HUES6 (cell line): Measurements from ENCODE around the gene TTR.

Experiments
- H3K27ac ChIP-seq: 2 replicates; pipeline ENCODE4 v1.7.0; 2013; ENCODE audit warnings: low read depth, mild to moderate bottlenecking, low read length, inconsistent platforms
- H3K27me3 ChIP-seq: 2 replicates; pipeline ENCODE4 v1.6.1; 2013; ENCODE audit warnings: low read length; ENCODE audit not compliant: control insufficient read depth, insufficient read depth
- H3K36me3 ChIP-seq: 2 replicates; pipeline ENCODE4 v1.6.1; 2013; ENCODE audit warnings: low read length; ENCODE audit not compliant: control insufficient read depth, insufficient read depth
- H3K4me1 ChIP-seq: 2 replicates; pipeline ENCODE4 v1.6.1; 2013; ENCODE audit warnings: low read length; ENCODE audit not compliant: control insufficient read depth, insufficient read depth
- H3K4me3 ChIP-seq: 2 replicates; pipeline ENCODE4 v1.5.1; 2013; ENCODE audit warnings: low read depth, low read length
- H3K9ac ChIP-seq: one replicate; pipeline ENCODE4 v1.6.1; 2013; ENCODE audit warnings: mild to moderate bottlenecking, low read length
- H3K9me3 ChIP-seq: 2 replicates; pipeline ENCODE4 v1.6.1; 2013; ENCODE audit warnings: low read depth, low read length; ENCODE audit not compliant: control insufficient read depth, insufficient read depth

Gene TTR

GRCh38 chr18:31578126-31578525 lies 13.6 kb upstream of the TTR start:
- H3K9me3 ChIP-seq = no peaks in the 10 kb centered on the region
- H3K27me3 ChIP-seq = no peaks in the 10 kb centered on the region
- no peak overlapping the region for H3K9ac ChIP-seq
- H3K36me3 ChIP-seq = no peaks in the 10 kb centered on the region
- no peak overlapping the region for H3K27ac ChIP-seq
- H3K4me3 ChIP-seq = no peak overlapping the region
- no peaks in the 10 kb centered on the region for H3K4me1 ChIP-seq

DNA sequence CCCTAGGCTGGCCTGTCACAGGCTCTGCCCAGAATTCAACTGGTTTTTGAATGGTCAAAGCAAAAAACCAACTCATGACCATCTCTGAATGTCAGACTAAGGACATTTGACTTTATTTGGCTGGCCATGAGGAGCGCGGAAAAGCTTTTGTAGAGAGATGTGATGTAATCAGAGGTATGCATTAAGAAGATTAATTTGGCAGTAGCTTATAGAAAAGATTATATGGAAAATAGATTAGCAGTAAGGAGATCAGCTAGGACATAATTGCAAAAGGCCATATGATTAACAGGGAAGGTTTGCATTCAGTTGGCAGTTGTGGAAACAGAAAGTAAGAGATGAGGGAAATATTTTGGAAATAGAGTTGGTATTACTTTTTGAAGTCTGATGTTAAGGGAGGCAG lies 12.3 kb upstream of the TTR start:
- Histone ChIP-seq H3K9ac (no peak overlapping the region), H3K9me3 (no peaks in the 10 kb centered on the region), H3K27ac (no peak overlapping the region), H3K36me3 (no peaks in the 10 kb centered on the region), H3K27me3 (no peaks in the 10 kb centered on the region), H3K4me3 (no peak overlapping the region), H3K4me1 (no peaks in the 10 kb centered on the region)

DNA sequence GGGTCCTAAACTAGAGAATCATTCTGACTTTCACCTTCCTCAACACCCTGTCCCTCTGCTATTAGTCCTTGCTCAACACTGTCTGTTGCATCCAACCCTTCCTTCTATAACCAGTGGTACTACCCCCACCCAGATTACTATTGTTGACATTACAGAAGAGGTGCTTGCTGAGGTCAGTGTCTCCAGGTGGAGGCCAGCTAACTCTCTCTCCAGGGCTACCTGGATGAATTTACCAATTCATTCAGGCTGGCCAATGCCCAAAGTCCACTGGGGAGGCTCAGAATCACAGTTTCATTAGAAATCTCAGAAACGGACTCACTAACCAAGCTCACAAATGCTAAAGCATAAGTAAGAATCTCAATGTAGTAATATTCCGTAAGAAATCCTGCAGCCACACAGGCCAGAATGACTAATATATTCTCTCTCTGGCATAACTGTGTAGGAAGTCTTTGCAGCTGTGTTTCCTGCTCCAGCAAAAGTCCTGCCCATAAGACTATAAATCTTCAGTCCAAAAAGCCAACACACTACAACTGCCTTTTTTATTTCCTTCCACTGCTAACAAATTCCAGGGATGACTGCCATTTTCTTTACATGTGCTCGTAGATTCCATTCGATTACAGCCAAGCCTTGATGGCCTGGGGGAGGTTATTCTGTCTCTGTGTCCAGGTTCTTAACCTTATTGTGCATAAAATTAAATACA lies 10.0 kb upstream of the TTR start:
- H3K4me1 ChIP-seq = no peaks in the 10 kb centered on the region
- H3K9me3 ChIP-seq = no peaks in the 10 kb centered on the region
- H3K9ac ChIP-seq = no peak overlapping the region
- H3K27me3 ChIP-seq = no peaks in the 10 kb centered on the region
- H3K27ac ChIP-seq = no peak overlapping the region
- H3K36me3 ChIP-seq = no peaks in the 10 kb centered on the region
- H3K4me3 ChIP-seq = no peak overlapping the region

DNA sequence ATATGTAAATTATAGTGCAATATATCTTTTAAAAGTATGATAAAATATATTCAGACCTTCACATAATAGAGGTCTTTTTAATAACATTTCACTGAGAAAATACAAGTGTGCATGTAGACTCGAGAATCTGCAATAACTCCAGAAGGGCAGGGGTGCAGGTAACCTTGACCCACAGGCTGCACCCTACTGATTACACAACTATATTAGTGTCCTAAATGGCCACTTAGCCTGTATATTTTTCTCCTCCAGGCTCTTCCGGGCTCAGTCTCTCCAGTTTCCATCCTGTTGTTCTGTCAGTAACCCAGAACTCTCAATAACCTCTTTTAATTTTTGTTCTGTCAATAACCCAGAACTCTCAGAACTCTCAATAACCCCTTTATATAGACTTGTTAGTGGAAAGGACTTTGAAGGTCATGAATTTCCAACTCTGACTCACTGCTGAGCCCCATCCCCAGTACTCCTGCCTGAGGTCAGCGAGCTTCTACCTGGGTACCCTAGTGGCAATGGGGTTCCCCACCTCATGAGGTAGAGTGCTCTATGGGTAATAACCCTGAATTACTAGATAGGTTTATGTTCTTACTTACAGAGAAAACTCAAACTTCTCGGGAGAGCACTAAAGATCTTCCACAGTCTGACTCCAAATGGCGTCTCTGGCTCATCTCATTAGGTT lies 8.4 kb upstream of the TTR start:
- no peak overlapping the region for H3K4me3 ChIP-seq
- no peaks in the 10 kb centered on the region for H3K36me3 ChIP-seq
- H3K9ac ChIP-seq = no peak overlapping the region
- no peak overlapping the region for H3K27ac ChIP-seq
- H3K9me3 ChIP-seq = no peaks in the 10 kb centered on the region
- no peaks in the 10 kb centered on the region for H3K4me1 ChIP-seq
- no peaks in the 10 kb centered on the region for H3K27me3 ChIP-seq

DNA sequence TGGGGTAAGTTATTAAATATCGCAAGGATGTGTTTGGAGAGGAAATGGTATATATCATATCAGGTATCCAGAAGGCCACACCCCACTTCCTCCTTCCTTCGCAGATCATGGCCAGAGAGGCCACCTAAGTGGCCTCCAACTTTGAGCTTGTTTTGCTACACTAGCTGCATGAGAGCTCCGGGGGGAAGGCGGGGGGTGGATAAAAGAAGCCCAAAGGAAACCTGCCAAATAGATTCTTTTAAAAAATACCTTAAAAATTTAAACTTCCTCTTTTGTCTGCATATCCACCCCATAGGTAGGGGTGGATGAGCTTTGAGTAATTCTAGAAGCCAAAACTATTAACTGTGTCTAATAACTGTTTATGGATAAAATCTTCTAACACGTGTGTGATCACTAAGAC lies 5.7 kb upstream of the TTR start:
- Histone ChIP-seq H3K9ac (no peak overlapping the region), H3K9me3 (no peaks in the 10 kb centered on the region), H3K27me3 (no peaks in the 10 kb centered on the region), H3K4me1 (no peaks in the 10 kb centered on the region), H3K27ac (no peak overlapping the region), H3K36me3 (no peaks in the 10 kb centered on the region), H3K4me3 (no peak overlapping the region)

GRCh38 chr18:31586616-31587015 lies 5.1 kb upstream of the TTR start:
- Histone ChIP-seq H3K36me3 (no peaks in the 10 kb centered on the region), H3K9me3 (no peaks in the 10 kb centered on the region), H3K4me1 (no peaks in the 10 kb centered on the region), H3K9ac (no peak overlapping the region), H3K27me3 (no peaks in the 10 kb centered on the region), H3K4me3 (no peak overlapping the region), H3K27ac (no peak overlapping the region)

GRCh38 chr18:31587529-31587928 lies 4.1 kb upstream of the TTR start:
- Histone ChIP-seq H3K9me3 (no peaks in the 10 kb centered on the region), H3K4me3 (no peak overlapping the region), H3K27ac (no peak overlapping the region), H3K36me3 (no peaks in the 10 kb centered on the region), H3K27me3 (no peaks in the 10 kb centered on the region), H3K4me1 (no peaks in the 10 kb centered on the region), H3K9ac (no peak overlapping the region)

DNA sequence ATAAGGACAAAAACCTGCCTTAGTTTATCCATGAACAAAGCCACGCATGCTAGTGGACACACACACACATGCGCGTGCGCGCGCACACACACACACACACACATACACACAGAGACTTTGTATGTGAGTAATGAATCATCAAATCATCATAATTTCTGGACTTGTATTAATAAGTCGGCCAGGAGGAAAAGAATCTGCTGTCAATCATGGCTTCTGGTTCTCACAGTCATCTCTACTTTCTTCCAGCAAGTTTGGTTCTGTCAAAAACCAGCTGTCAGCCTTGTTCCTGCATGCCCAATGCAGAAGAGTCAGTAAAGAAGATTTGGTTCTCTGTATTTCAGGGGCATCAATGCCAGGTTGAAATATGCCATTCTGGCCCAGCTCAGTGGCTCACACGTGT lies 1.1 kb upstream of the TTR start:
- no peak overlapping the region for H3K27ac ChIP-seq
- H3K4me1 ChIP-seq = no peaks in the 10 kb centered on the region
- H3K27me3 ChIP-seq = no peaks in the 10 kb centered on the region
- H3K9me3 ChIP-seq = no peaks in the 10 kb centered on the region
- no peaks in the 10 kb centered on the region for H3K36me3 ChIP-seq
- no peak overlapping the region for H3K9ac ChIP-seq
- H3K4me3 ChIP-seq = no peak overlapping the region

- H3K36me3 ChIP-seq = no peaks in the 10 kb centered on the region
- H3K9me3 ChIP-seq = no peaks in the 10 kb centered on the region
- no peak overlapping the region for H3K9ac ChIP-seq
- no peak overlapping the region for H3K4me3 ChIP-seq
- no peaks in the 10 kb centered on the region for H3K27me3 ChIP-seq
- H3K27ac ChIP-seq = no peak overlapping the region
- H3K4me1 ChIP-seq = no peaks in the 10 kb centered on the region
These were observed 564 bp upstream of the TTR start for GRCh38 chr18:31591113-31591512.

GRCh38 chr18:31592506-31593157 lies 955 bp downstream of the TTR start:
- Histone ChIP-seq H3K4me1 (no peaks in the 10 kb centered on the region), H3K4me3 (no peak overlapping the region), H3K9me3 (no peaks in the 10 kb centered on the region), H3K9ac (no peak overlapping the region), H3K36me3 (no peaks in the 10 kb centered on the region), H3K27ac (no peak overlapping the region), H3K27me3 (no peaks in the 10 kb centered on the region)

GRCh38 chr18:31595121-31595771 lies 3.6 kb downstream of the TTR start:
- Histone ChIP-seq H3K4me1 (no peaks in the 10 kb centered on the region), H3K9me3 (no peaks in the 10 kb centered on the region), H3K9ac (no peak overlapping the region), H3K36me3 (no peaks in the 10 kb centered on the region), H3K27me3 (no peaks in the 10 kb centered on the region), H3K4me3 (no peak overlapping the region), H3K27ac (no peak overlapping the region)
